HFFc6 (cell line): Measurements from ENCODE around the gene EFNA2. TPM values are rescaled to one million over a fixed set of nuclear protein-coding genes. Genes with fewer than 3 reads are reported as not detected.
"Not testable (repeated sequence)": the region's sequence is repeated elsewhere in the genome, so short reads cannot be mapped to it uniquely, and the experiment has no call there.

Experiments used
- DNase-seq: peaks from one replicate; pipeline ENCODE4 v3.0.0-alpha.2; 2018
- H3K27ac Mint-ChIP-seq: 2 replicates; pipeline ENCODE4 v1.8.0; 2020; ENCODE audit warnings: mild to moderate bottlenecking, mixed read lengths
- H3K27me3 Mint-ChIP-seq: 2 replicates; pipeline ENCODE4 v1.8.0; 2021; ENCODE audit warnings: mild to moderate bottlenecking, moderate library complexity, mixed read lengths; ENCODE audit not compliant: insufficient read depth
- H3K36me3 Mint-ChIP-seq: 2 replicates; pipeline ENCODE4 v1.8.0; 2021; ENCODE audit warnings: low read depth, mixed read lengths
- H3K4me1 Mint-ChIP-seq: 2 replicates; pipeline ENCODE4 v1.8.0; 2020; ENCODE audit warnings: low read depth, mixed read lengths
- H3K4me3 Mint-ChIP-seq: 2 replicates; pipeline ENCODE4 v1.8.0; 2020; ENCODE audit warnings: mild to moderate bottlenecking, moderate library complexity, mixed read lengths
- H3K9me3 Mint-ChIP-seq: 2 replicates; pipeline ENCODE4 v1.8.0; 2020; ENCODE audit warnings: mild to moderate bottlenecking, mixed read lengths
- total RNA-seq, 6 experiments: library from RNA; stranded (reverse); fragmentation: NEBNext Ultra II Directional; extraction: Animal tissue kit (Norgen Biotek cat#: 25700); gene quantifications; 2 replicates in 1 of 6; 3 replicates in 5 of 6; pipeline ENCODE4 v1.2.3, GENCODE V29; 2021
- TF ChIP-seq, protein P1 (sequence below): fragments of 200-600 bp; sonication (generic); IDR thresholded peaks from 2 replicates; pipeline ENCODE4 v1.5.0; 2021; ENCODE audit warnings: antibody characterized with exemption, mild to moderate bottlenecking

EFNA2 gene
- total RNA-seq, 6 experiments from 2014 or later, result not detected

DNA sequence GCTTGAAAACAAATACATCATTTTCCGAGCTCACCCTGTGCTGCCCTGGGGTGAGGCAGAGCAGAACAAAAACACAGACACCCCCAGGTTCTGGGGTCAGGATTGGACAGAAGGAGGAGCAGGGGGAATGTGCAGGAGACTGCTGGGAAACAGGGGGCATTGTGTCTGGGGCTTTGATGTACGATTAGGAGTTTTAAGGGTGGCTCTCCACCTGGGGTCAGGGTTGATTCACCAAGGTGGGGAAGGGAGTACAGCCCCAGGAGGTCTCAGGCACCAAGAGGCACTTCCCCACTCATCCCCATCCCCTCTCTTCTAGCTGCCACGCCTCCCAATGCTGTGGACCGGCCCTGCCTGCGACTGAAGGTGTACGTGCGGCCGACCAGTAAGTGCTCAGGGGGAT is 12.6 kb downstream of the EFNA2 start:
- no peaks in the 10 kb centered on the region for H3K9me3 Mint-ChIP-seq
- peaks cover 5% of the 10 kb centered on the region for H3K27me3 Mint-ChIP-seq
- H3K4me3 Mint-ChIP-seq, result no peak overlapping the region
- TF ChIP-seq, protein P1, sequence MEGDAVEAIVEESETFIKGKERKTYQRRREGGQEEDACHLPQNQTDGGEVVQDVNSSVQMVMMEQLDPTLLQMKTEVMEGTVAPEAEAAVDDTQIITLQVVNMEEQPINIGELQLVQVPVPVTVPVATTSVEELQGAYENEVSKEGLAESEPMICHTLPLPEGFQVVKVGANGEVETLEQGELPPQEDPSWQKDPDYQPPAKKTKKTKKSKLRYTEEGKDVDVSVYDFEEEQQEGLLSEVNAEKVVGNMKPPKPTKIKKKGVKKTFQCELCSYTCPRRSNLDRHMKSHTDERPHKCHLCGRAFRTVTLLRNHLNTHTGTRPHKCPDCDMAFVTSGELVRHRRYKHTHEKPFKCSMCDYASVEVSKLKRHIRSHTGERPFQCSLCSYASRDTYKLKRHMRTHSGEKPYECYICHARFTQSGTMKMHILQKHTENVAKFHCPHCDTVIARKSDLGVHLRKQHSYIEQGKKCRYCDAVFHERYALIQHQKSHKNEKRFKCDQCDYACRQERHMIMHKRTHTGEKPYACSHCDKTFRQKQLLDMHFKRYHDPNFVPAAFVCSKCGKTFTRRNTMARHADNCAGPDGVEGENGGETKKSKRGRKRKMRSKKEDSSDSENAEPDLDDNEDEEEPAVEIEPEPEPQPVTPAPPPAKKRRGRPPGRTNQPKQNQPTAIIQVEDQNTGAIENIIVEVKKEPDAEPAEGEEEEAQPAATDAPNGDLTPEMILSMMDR, result no peak
- no peak for DNase-seq
- no peak overlapping the region for H3K27ac Mint-ChIP-seq
- no peaks in the 10 kb centered on the region for H3K4me1 Mint-ChIP-seq
- H3K36me3 Mint-ChIP-seq, result no peaks in the 10 kb centered on the region

DNA sequence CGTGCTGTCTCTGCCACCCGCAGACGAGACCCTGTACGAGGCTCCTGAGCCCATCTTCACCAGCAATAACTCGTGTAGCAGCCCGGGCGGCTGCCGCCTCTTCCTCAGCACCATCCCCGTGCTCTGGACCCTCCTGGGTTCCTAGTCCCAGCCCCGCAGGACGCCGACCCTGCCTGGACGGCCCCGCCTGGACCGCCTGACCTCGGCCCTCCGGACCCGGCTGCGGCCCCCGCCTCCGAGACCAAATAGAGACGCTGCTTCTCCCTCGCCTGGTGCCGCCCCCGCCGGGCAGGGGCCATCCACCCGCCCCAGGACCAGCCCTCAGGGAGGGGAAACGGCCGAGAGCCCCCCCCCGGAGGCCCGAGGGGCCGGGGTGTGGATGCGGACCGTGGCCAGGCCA is 14.1 kb downstream of the EFNA2 start:
- no peaks in the 10 kb centered on the region for H3K4me1 Mint-ChIP-seq
- no peaks in the 10 kb centered on the region for H3K36me3 Mint-ChIP-seq
- H3K27me3 Mint-ChIP-seq, result peaks cover 5% of the 10 kb centered on the region; the same call in 1 of the 2 replicates
- no peaks in the 10 kb centered on the region for H3K9me3 Mint-ChIP-seq
- TF ChIP-seq, protein P1, result no peak
- H3K4me3 Mint-ChIP-seq, result no peak overlapping the region
- no peak for DNase-seq
- no peak overlapping the region for H3K27ac Mint-ChIP-seq

DNA sequence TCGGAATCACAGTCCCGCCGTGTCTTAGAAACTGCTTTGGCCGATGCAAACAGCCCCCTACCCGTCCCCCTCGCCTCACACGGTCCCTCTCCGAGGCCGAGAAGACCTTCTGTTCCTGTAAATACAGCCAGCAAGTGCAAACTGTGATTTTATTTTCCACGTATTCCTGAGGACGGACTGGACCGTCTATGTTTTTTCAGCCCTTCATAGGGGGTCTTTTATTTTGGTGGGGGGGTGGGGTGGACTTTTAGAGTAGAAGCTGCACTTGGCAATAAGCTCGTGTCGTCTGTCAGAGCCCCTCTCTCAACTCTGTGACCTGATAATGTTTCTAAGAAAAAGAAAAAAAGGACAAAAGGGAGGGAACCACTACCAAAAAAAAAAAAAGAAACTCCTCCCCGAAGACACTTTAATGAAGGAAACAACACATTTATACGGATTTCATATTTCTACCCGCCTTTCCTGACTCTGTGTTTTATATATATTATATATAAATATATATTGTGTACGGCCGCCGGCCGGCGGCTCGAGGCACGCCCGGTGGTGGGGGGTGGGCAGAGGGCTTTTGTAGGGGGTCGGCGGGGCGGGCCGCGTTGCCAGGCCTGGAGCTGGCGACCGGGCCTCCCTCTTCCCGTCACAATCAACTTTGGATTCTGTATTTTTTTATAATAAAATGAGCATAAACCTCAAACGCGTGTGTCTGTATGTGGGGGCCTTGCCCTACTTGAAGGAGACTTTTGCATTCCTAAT is 15.2 kb downstream of the EFNA2 start:
- H3K36me3 Mint-ChIP-seq, result no peaks in the 10 kb centered on the region
- TF ChIP-seq, protein P1, result no peak
- H3K27ac Mint-ChIP-seq, result no peak overlapping the region
- no peak for DNase-seq
- no peak overlapping the region for H3K4me3 Mint-ChIP-seq
- H3K9me3 Mint-ChIP-seq, result no peaks in the 10 kb centered on the region
- peaks cover 5% of the 10 kb centered on the region; the same call in 1 of the 2 replicates for H3K27me3 Mint-ChIP-seq
- no peaks in the 10 kb centered on the region for H3K4me1 Mint-ChIP-seq

DNA sequence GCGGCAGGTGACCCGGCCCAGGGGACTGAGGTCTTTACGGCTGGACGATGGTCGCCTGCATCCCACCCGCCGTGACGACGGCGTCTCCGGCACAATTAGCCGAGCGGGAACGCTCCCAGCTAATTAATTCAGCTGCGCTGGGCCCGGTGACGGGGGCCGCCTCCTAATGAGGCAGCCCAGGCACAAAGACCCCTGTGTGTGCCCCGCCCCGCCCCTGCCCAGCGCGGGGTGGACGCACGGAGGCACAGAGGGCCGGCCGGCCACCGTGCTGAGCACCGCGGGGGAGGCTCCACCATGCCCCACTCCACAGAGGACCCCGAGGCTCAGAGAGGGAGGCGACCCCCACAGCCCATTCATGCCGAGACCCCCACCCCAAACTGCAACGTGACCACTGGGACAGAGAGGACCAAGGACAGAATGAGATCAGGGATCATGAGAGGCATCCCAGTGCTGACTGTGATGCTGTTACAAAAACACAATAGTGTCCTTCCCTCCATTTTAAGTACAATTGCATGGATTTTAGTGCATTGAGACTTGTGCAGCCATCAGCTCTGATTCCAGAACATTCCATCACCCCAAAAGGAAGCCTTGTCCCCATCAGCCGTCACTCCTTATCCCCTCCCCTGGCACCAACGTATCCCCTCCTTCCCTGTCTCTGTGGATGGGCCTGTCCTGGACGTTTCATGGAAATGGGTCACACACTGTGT is 17.0 kb downstream of the EFNA2 start:
- no peak for DNase-seq
- no peaks in the 10 kb centered on the region for H3K9me3 Mint-ChIP-seq
- H3K4me1 Mint-ChIP-seq, result no peaks in the 10 kb centered on the region
- H3K27ac Mint-ChIP-seq, result no peak overlapping the region
- H3K27me3 Mint-ChIP-seq, result peaks cover 8% of the 10 kb centered on the region
- TF ChIP-seq, protein P1, result no peak
- H3K4me3 Mint-ChIP-seq, result no peak overlapping the region
- no peaks in the 10 kb centered on the region for H3K36me3 Mint-ChIP-seq

DNA sequence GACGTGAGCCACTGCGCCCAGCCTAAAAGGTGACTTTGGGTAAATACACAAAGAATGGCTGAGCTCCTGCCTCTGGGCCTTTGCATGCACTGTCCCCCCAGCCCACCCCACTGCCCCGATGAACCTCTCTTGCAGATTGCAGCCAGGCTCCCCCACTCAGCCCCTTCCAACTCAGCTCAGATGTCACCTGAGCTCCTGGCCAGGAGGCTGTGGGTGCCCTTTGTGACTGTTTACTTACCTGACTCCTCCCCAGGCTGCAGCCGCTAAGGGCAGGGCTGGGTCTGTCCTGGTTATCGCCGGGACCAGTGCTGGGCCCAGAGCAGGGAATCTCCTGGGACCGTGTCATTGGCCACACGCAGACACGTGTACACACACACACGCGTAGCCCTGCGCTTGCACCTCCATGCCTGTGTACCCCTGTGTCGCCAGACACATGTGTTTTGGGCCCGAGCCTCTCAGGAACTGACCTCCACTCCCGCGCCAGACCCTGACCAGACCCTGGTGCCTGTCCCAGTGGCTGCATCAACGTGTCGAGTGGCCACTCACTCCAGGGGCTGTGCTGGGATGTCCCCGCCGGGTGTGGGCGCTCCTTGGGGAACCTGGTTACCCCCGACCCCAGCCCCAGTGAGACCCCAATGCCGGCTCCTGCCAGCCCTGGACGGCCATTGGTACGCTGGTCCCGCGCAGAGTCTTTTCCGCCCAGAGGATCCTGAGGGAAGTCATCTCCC is 18.7 kb downstream of the EFNA2 start:
- Mint-ChIP-seq H3K4me1 (no peaks in the 10 kb centered on the region), H3K27me3 (peaks cover 6% of the 10 kb centered on the region), H3K9me3 (no peaks in the 10 kb centered on the region), H3K4me3 (no peak overlapping the region), H3K27ac (no peak overlapping the region), H3K36me3 (no peaks in the 10 kb centered on the region)
- DNase-seq, result no peak
- TF ChIP-seq, protein P1, result no peak

DNA sequence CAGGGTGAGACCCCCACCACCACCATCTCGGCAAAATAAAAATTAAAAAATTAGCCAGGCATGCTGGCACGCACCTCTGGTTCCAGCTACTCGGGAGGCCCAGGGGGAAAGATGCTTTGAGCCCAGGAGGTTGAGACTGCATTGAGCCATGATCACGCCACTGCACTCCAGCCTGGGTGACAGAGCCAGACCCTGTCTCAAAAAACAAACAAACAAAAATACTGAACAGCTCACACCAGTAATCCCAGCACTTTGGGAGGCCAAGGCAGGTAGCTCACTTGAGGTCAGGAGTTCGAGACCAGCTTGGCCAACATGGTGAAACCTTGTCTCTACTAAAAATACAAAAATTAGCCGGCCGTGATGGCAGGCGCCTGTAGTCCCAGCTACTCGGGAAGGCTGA is 19.7 kb downstream of the EFNA2 start:
- H3K4me1 Mint-ChIP-seq, H3K27ac Mint-ChIP-seq, H3K4me3 Mint-ChIP-seq, DNase-seq, H3K27me3 Mint-ChIP-seq, H3K36me3 Mint-ChIP-seq, H3K9me3 Mint-ChIP-seq: not testable (repeated sequence)
